Endodermal cell (in vitro differentiated cells): ENCODE results near the gene HSPG2. TPM values are rescaled to one million over a fixed set of nuclear protein-coding genes. Genes with fewer than 3 reads are reported as not detected.

ENCODE experiments used
- DNase-seq: peaks from one replicate; pipeline ENCODE4 v3.0.0-alpha.2; 2017
- H3K27ac ChIP-seq: 2 replicates; pipeline ENCODE4 v1.5.1; 2013; ENCODE audit warnings: mild to moderate bottlenecking, low read depth, low read length, moderate library complexity
- H3K27me3 ChIP-seq: 2 replicates; pipeline ENCODE4 v1.6.1; 2013; ENCODE audit warnings: mild to moderate bottlenecking, low read length, moderate library complexity; ENCODE audit not compliant: insufficient read depth, control insufficient read depth, poor library complexity, severe bottlenecking
- H3K36me3 ChIP-seq: 2 replicates; pipeline ENCODE4 v1.7.0; 2013; ENCODE audit warnings: mild to moderate bottlenecking, low read length, moderate library complexity; ENCODE audit not compliant: control insufficient read depth, insufficient read depth
- H3K4me1 ChIP-seq: one replicate; pipeline ENCODE4 v1.7.0; 2013; ENCODE audit warnings: low read length; ENCODE audit not compliant: control insufficient read depth, insufficient read depth
- H3K4me3 ChIP-seq: 2 replicates; pipeline ENCODE4 v1.5.1; 2013; ENCODE audit warnings: mild to moderate bottlenecking, low read length, moderate library complexity
- H3K9ac ChIP-seq: 2 replicates; pipeline ENCODE4 v1.6.1; 2013; ENCODE audit warnings: mild to moderate bottlenecking, low read length, moderate library complexity; ENCODE audit not compliant: poor library complexity, severe bottlenecking; ENCODE audit errors: extremely low read depth
- H3K9me3 ChIP-seq: 2 replicates; pipeline ENCODE4 v1.6.1; 2013; ENCODE audit warnings: mild to moderate bottlenecking, low read length, moderate library complexity; ENCODE audit not compliant: control insufficient read depth
- H3K27ac Mint-ChIP-seq: 2 replicates; pipeline ENCODE4 v1.8.0; 2020; ENCODE audit warnings: mixed read lengths
- H3K27me3 Mint-ChIP-seq: 2 replicates; pipeline ENCODE4 v1.8.0; 2021; ENCODE audit warnings: mild to moderate bottlenecking, mixed read lengths; ENCODE audit not compliant: insufficient read depth
- H3K36me3 Mint-ChIP-seq: 2 replicates; pipeline ENCODE4 v1.8.0; 2020; ENCODE audit warnings: low read depth, mixed read lengths
- H3K4me1 Mint-ChIP-seq: 2 replicates; pipeline ENCODE4 v1.8.0; 2020; ENCODE audit warnings: mixed read lengths
- H3K4me3 Mint-ChIP-seq: 2 replicates; pipeline ENCODE4 v1.8.0; 2020; ENCODE audit warnings: mild to moderate bottlenecking, moderate library complexity, mixed read lengths
- H3K9me3 Mint-ChIP-seq: 2 replicates; pipeline ENCODE4 v1.8.0; 2020; ENCODE audit warnings: mild to moderate bottlenecking, mixed read lengths
- CTCF ChIP-seq: fragments of 200-600 bp; sonication (generic); conservative IDR thresholded peaks from 2 replicates; pipeline ENCODE4 v1.5.0; 2021; ENCODE audit warnings: antibody characterized with exemption, mild to moderate bottlenecking
- WGBS, 2 experiments: methylation state at CpG; one replicate each; pipeline versions ENCODE4 v1.1.5 to v1.1.7; 2013; ENCODE audit warnings: missing lambda C conversion rate in 2 of 2, mixed read lengths in 1 of 2; ENCODE audit not compliant: insufficient coverage in 1 of 2, insufficient read length in 1 of 2; 5-methylcytosine and 5-hydroxymethylcytosine counted together
- total RNA-seq, 2 donors: library from RNA; stranded (reverse); fragmentation: NEBNext Ultra II Directional in 1 of 2; extraction: Animal tissue kit (Norgen Biotek cat#: 25700) in 1 of 2; gene quantifications; 2 replicates in 1 of 2; 3 replicates in 1 of 2; pipeline ENCODE4 v1.2.1, GENCODE V29; 2021

Gene HSPG2
- total RNA-seq, 2 donors from 2014 or later: 222 to 227 TPM

GRCh38 chr1:21829294-21829693 is 107.8 kb downstream of the HSPG2 start:
- Histone ChIP-seq H3K9me3 (peaks cover 4% of the 10 kb centered on the region), H3K27me3 (no peaks in the 10 kb centered on the region), H3K36me3 (peaks cover 68% of the 10 kb centered on the region), H3K4me3 (no peak overlapping the region), H3K4me1 (no peaks in the 10 kb centered on the region), H3K9ac (no peak overlapping the region), H3K27ac (no peak overlapping the region)
- DNase-seq: no peak
- no peak overlapping the region for H3K27ac Mint-ChIP-seq
- 92 to 94% methylated on average over 16 to 17 of the region's 17 CpGs for WGBS, 2 experiments
- no peaks in the 10 kb centered on the region for H3K27me3 Mint-ChIP-seq
- peaks cover 66% of the 10 kb centered on the region for H3K36me3 Mint-ChIP-seq
- TF ChIP-seq CTCF: no peak
- H3K9me3 Mint-ChIP-seq: peaks cover 7% of the 10 kb centered on the region
- H3K4me1 Mint-ChIP-seq: no peaks in the 10 kb centered on the region
- H3K4me3 Mint-ChIP-seq: no peak overlapping the region

GRCh38 chr1:21828506-21829210 is 108.5 kb downstream of the HSPG2 start:
- H3K4me1 ChIP-seq: no peaks in the 10 kb centered on the region
- no peak overlapping the region for H3K4me3 Mint-ChIP-seq
- H3K27me3 Mint-ChIP-seq: no peaks in the 10 kb centered on the region
- TF ChIP-seq CTCF: no peak
- no peak overlapping the region for H3K4me3 ChIP-seq
- peaks cover under 1% of the 10 kb centered on the region for H3K9me3 Mint-ChIP-seq
- no peak for DNase-seq
- H3K36me3 Mint-ChIP-seq: peaks cover 63% of the 10 kb centered on the region
- H3K4me1 Mint-ChIP-seq: no peaks in the 10 kb centered on the region
- 94 to 95% methylated on average over 13 to 28 of the region's 28 CpGs for WGBS, 2 experiments
- no peak overlapping the region for H3K9ac ChIP-seq
- no peak overlapping the region for H3K27ac ChIP-seq
- no peaks in the 10 kb centered on the region for H3K27me3 ChIP-seq
- peaks cover 68% of the 10 kb centered on the region for H3K36me3 ChIP-seq
- H3K9me3 ChIP-seq: no peaks in the 10 kb centered on the region
- H3K27ac Mint-ChIP-seq: no peak overlapping the region

- 95 to 97% methylated on average over 9 to 13 of the region's 13 CpGs for WGBS, 2 experiments
- Histone ChIP-seq H3K36me3 (peaks cover 63% of the 10 kb centered on the region), H3K9ac (no peak overlapping the region), H3K27ac (no peak overlapping the region), H3K4me1 (no peaks in the 10 kb centered on the region), H3K4me3 (no peak overlapping the region), H3K9me3 (no peaks in the 10 kb centered on the region), H3K27me3 (no peaks in the 10 kb centered on the region)
- no peak for TF ChIP-seq CTCF
- no peak for DNase-seq
- Mint-ChIP-seq H3K27me3 (no peaks in the 10 kb centered on the region), H3K9me3 (no peaks in the 10 kb centered on the region), H3K4me1 (no peaks in the 10 kb centered on the region), H3K27ac (no peak overlapping the region), H3K36me3 (peaks cover 59% of the 10 kb centered on the region), H3K4me3 (no peak overlapping the region)
Observed at GRCh38 chr1:21828075-21828474, 109.0 kb downstream of the HSPG2 start.
